Ectodermal cell (in vitro differentiated cells): ENCODE results near the gene UACA.
"Not testable (repeated sequence)": the region's sequence is repeated elsewhere in the genome, so short reads cannot be mapped to it uniquely, and the experiment has no call there.

Source experiments
- H3K27ac ChIP-seq: 2 replicates; pipeline ENCODE4 v1.7.0; 2013; ENCODE audit warnings: mild to moderate bottlenecking, low read depth, low read length; ENCODE audit not compliant: insufficient read depth, poor library complexity, severe bottlenecking
- H3K27me3 ChIP-seq: 2 replicates; pipeline ENCODE4 v1.7.0; 2013; ENCODE audit warnings: mild to moderate bottlenecking, low read length; ENCODE audit not compliant: insufficient read depth, control insufficient read depth, poor library complexity, severe bottlenecking
- H3K36me3 ChIP-seq: one replicate; pipeline ENCODE4 v1.7.0; 2013; ENCODE audit warnings: low read length; ENCODE audit not compliant: control insufficient read depth, insufficient read depth
- H3K4me1 ChIP-seq: one replicate; pipeline ENCODE4 v1.7.0; 2013; ENCODE audit warnings: low read length; ENCODE audit not compliant: control insufficient read depth, insufficient read depth
- H3K4me3 ChIP-seq: 2 replicates; pipeline ENCODE4 v1.7.0; 2013; ENCODE audit warnings: low read depth, low read length, control low read depth; ENCODE audit not compliant: insufficient read depth
- H3K9me3 ChIP-seq: 2 replicates; pipeline ENCODE4 v1.7.0; 2013; ENCODE audit warnings: mild to moderate bottlenecking, low read length, moderate library complexity; ENCODE audit not compliant: control insufficient read depth
- WGBS, 2 experiments: methylation state at CpG; one replicate each; pipeline ENCODE4 v1.1.7; 2013; ENCODE audit warnings: missing lambda C conversion rate in 2 of 2; 5-methylcytosine and 5-hydroxymethylcytosine counted together

The UACA gene

DNA sequence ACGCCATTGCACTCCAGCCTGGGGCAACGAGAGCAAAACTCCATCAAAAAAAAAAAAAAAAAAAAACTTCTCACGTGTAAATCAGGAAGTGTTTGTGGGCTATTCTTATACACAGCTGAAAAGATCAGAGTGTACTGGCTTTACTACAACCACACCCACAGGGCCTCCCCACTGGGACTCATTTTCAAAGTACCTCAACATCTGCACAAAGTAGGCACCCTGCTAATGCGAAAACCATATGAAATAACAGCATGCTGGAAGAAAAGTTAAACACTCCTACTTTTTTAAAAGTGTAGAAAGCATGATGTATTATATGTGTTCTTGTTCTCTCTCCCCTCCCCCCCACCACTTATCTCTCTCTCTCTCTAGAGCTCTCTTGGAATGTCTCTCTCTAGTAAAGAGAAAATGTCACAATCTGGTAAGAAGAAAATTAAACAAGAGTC, 11.1 kb downstream of the UACA start:
- 96 to 100% methylated on average over 1 to 3 of the region's 4 CpGs for WGBS, 2 experiments
- H3K4me3 ChIP-seq: no peak overlapping the region
- no peaks in the 10 kb centered on the region for H3K36me3 ChIP-seq
- no peaks in the 10 kb centered on the region for H3K4me1 ChIP-seq
- no peak overlapping the region for H3K27ac ChIP-seq
- H3K27me3 ChIP-seq: no peaks in the 10 kb centered on the region
- no peaks in the 10 kb centered on the region for H3K9me3 ChIP-seq

DNA sequence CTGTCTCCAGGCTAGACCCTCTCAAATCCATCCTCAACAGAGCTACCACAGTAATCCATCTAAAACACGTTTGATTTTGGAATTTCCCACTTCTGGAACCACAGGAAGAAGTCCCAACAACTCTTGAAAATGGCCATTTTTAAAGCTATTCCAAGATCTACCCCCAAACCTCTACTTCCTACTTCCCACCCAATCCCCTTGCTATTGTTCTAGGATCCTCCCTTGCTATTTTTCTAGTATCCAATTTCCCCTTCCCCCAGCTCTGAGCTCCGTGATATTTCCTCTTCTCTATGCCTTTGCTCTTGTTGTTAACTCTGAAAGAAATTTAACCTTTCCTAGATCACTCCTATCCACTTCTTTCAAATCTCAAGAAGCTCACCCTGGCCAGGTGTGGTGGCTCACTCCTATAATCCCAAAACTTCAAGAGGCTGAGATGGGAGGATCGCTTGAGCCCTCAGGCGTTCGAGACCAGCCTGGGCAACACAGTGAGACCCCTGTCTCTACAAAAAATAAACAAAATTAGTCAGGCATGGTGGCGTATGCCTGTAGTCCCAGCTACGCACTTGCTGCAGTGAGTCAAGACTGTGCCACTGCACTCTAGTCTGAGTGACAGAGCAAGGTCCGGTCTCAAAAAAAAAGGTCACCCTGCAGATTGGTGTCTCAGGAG, 13.0 kb downstream of the UACA start:
- no peak overlapping the region for H3K4me3 ChIP-seq
- H3K36me3 ChIP-seq: no peaks in the 10 kb centered on the region
- no peaks in the 10 kb centered on the region for H3K9me3 ChIP-seq
- no peaks in the 10 kb centered on the region for H3K4me1 ChIP-seq
- H3K27ac ChIP-seq: no peak overlapping the region
- H3K27me3 ChIP-seq: no peaks in the 10 kb centered on the region
- WGBS, 2 experiments: 92% methylated on average over 8 of the region's 8 CpGs

DNA sequence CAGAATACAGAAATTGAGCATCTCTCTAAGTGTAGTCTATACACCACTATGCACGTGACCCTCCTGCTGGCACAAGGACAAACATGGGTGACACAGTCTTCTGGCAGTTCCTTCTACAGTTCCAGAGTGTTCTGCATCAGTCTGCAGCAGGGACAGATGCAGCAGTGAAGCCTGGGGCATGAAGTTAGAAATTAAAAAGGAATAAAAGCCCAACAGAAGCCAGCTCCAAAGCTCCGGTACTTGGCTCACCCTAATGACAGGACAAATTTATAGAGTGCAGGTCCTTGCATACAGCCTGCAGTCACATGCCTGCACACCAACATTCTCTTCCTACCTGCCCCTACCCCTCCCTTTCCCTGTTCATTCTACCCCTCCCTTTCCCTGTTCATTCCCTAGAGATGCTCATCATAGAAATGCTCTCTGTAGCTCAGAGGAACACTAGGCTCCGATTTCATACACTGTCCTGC, 15.0 kb downstream of the UACA start:
- WGBS, 2 experiments: 90 to 97% methylated on average over 2 of the region's 3 CpGs
- Histone ChIP-seq H3K27me3 (no peaks in the 10 kb centered on the region), H3K9me3 (no peaks in the 10 kb centered on the region), H3K4me1 (no peaks in the 10 kb centered on the region), H3K27ac (no peak overlapping the region), H3K36me3 (no peaks in the 10 kb centered on the region), H3K4me3 (no peak overlapping the region)

- H3K4me1 ChIP-seq, H3K27me3 ChIP-seq, H3K9me3 ChIP-seq, H3K27ac ChIP-seq, H3K36me3 ChIP-seq, H3K4me3 ChIP-seq: not testable (repeated sequence)
Observed at GRCh38 chr15:70746598-70746997, 16.8 kb downstream of the UACA start.

GRCh38 chr15:70742928-70743327, 20.4 kb downstream of the UACA start:
- Histone ChIP-seq H3K4me1 (no peaks in the 10 kb centered on the region), H3K9me3 (no peaks in the 10 kb centered on the region), H3K27ac (no peak overlapping the region), H3K27me3 (no peaks in the 10 kb centered on the region), H3K4me3 (no peak overlapping the region), H3K36me3 (no peaks in the 10 kb centered on the region)
- whole genome bisulfite sequencing, 2 experiments: 82 to 84% methylated on average over 3 of the region's 3 CpGs

GRCh38 chr15:70741677-70742293, 21.6 kb downstream of the UACA start:
- H3K36me3 ChIP-seq: no peaks in the 10 kb centered on the region
- no peak overlapping the region for H3K4me3 ChIP-seq
- no peaks in the 10 kb centered on the region for H3K9me3 ChIP-seq
- no peaks in the 10 kb centered on the region for H3K4me1 ChIP-seq
- H3K27ac ChIP-seq: no peak overlapping the region
- 83 to 94% methylated on average over 2 of the region's 2 CpGs for WGBS, 2 experiments
- H3K27me3 ChIP-seq: no peaks in the 10 kb centered on the region

- Histone ChIP-seq H3K27me3 (no peaks in the 10 kb centered on the region), H3K36me3 (no peaks in the 10 kb centered on the region), H3K9me3 (no peaks in the 10 kb centered on the region), H3K4me1 (no peaks in the 10 kb centered on the region), H3K27ac (no peak overlapping the region), H3K4me3 (no peak overlapping the region)
- WGBS, 2 experiments: 89 to 92% methylated on average over 1 of the region's 1 CpG
Observed at GRCh38 chr15:70741107-70741531, 22.2 kb downstream of the UACA start.

DNA sequence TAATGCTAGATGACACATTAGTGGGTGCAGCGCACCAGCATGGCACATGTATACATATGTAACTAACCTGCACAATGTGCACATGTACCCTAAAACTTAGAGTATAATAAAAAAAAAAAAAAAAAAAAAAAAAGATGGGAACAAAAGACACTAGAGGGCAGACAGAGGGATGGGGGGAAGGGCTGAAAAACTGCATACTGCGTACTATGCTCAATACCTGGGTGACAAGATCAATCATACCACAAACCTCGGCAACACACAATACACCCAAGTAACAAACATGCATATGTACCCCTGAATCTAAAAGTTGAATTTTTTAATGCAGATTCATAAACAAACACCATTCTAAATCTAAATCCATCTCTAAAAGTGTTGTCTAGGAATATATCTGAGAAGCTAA, 28.3 kb downstream of the UACA start:
- not testable (repeated sequence) for H3K36me3 ChIP-seq, H3K27ac ChIP-seq, H3K4me3 ChIP-seq, H3K4me1 ChIP-seq, H3K27me3 ChIP-seq, H3K9me3 ChIP-seq
- 94 to 98% methylated on average over 2 of the region's 3 CpGs for WGBS, 2 experiments

- no peak overlapping the region for H3K4me3 ChIP-seq
- H3K36me3 ChIP-seq: no peaks in the 10 kb centered on the region
- no peaks in the 10 kb centered on the region for H3K27me3 ChIP-seq
- WGBS, 2 experiments: 91 to 97% methylated on average over 5 of the region's 5 CpGs
- no peaks in the 10 kb centered on the region for H3K9me3 ChIP-seq
- H3K27ac ChIP-seq: no peak overlapping the region
- H3K4me1 ChIP-seq: no peaks in the 10 kb centered on the region
Observed at GRCh38 chr15:70729164-70729563, 34.2 kb downstream of the UACA start.

GRCh38 chr15:70726753-70727152, 36.6 kb downstream of the UACA start:
- Histone ChIP-seq H3K4me1 (no peaks in the 10 kb centered on the region), H3K4me3 (no peak overlapping the region), H3K27ac (no peak overlapping the region), H3K27me3 (no peaks in the 10 kb centered on the region), H3K9me3 (no peaks in the 10 kb centered on the region), H3K36me3 (no peaks in the 10 kb centered on the region)
- 27 to 71% methylated on average over 1 of the region's 1 CpG for WGBS, 2 experiments
